Activated T-helper 2 cell treated with anti-CD3 and anti-CD28 coated beads, Interferon-gamma antibody, Interleukin-2, Interleukin-4, amounts not matched to agents 10 μg/mL and 5 μg/mL and 100 μg/mL, durations not matched to agents 14 hours and 24 hours and 36 hours (primary cell): ENCODE data around the gene ABCC4. TPM values are rescaled to one million over a fixed set of nuclear protein-coding genes. Genes with fewer than 3 reads are reported as not detected.
"Not testable (repeated sequence)": the region's sequence is repeated elsewhere in the genome, so short reads cannot be mapped to it uniquely, and the experiment has no call there.

Source experiments
- DNase-seq: peaks from one replicate; pipeline ENCODE4 v3.0.0; 2021; ENCODE audit warnings: low spot score
- H3K27ac Mint-ChIP-seq: one replicate; pipeline ENCODE4 v1.8.0; 2021; ENCODE audit warnings: mixed read lengths
- H3K27me3 Mint-ChIP-seq: one replicate; pipeline ENCODE4 v1.8.0; 2021; ENCODE audit warnings: low read depth, mixed read lengths
- H3K36me3 Mint-ChIP-seq: one replicate; pipeline ENCODE4 v1.8.0; 2021; ENCODE audit warnings: low read depth, mixed read lengths
- H3K4me1 Mint-ChIP-seq: one replicate; pipeline ENCODE4 v1.8.0; 2021; ENCODE audit warnings: low read depth, mixed read lengths
- H3K4me3 Mint-ChIP-seq: one replicate; pipeline ENCODE4 v1.8.0; 2021; ENCODE audit warnings: low read depth, mild to moderate bottlenecking, moderate library complexity, mixed read lengths
- H3K9me3 Mint-ChIP-seq: one replicate; pipeline ENCODE4 v1.8.0; 2021; ENCODE audit warnings: mixed read lengths
- intact Hi-C: fragments of 100-400 bp; cut with micrococcal nuclease; formaldehyde crosslinking; loops from one replicate; pipeline ENCODE4 v1.15.1; 2023
- total RNA-seq: library from RNA; stranded (reverse); gene quantifications from 2 replicates; pipeline ENCODE4 v1.2.3, GENCODE V29; 2022

The ABCC4 gene
- total RNA-seq, 1 donor from 2014 or later = 19.6 TPM

DNA sequence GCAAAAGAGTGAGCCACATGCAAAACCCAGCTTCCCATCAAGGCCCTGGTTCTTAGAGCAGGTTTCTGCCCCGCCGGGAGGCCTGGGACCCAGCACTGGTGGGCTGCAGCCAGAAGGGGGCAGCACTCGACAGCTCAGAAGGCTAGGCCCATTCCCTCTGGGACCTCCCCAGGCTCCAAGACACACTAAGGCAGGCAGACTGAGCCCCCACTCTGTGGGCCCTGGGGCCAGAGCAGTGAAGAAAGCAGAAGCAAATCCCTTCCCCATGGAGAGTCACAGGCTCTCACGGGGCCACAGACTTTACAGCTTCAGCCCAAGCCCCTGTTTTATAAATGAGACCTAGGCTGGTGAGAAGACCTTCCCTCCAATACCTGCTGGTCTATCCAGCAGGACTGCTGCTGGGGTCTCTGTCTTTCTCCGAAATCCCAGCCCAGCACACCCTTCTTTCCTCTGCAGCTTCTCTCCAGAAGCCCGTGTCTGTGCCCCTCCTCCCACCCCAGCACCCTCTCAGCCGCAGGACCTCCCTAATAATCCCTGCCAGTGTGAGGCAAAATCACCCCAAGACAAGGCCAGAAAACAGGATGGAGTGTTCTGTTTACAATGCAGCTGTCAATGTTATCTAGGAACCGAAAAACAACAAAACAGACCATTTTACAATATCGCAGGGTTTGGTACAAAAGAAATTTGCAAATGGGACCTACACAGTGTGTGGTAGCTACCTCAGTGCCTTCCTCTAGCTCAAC is 109.3 kb downstream of the ABCC4 start:
- H3K4me3 Mint-ChIP-seq = no peak overlapping the region
- intact Hi-C loops = loop anchor here (2.0 kb wide), 1 partner anchor 109 kb away; the partner anchor contains the start of gene ABCC4

DNA sequence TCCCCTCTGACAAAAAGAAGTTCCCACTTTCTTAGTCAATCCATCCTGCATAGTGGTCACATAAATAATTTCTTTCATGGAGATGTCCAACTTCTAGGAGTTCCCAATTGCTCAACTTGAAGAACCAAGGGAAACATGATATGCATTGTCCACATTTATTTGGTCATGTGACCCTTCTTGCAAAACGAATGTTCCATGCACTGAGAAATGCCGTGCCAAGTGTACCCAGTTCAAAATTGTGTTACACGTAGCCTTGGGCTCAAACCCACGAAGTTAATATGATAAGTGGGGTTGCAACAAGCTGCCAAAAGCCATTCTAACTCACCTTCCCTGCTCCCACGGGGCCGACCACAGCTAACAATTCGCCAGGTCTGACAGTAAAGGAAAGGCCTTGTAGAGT is 113.1 kb downstream of the ABCC4 start:
- peaks cover 42% of the 10 kb centered on the region for H3K36me3 Mint-ChIP-seq
- intact Hi-C loops = loop anchor here (5.0 to 10.0 kb wide), 2 partner anchors 487 to 531 kb away; partner anchors contain the start of gene DNAJC3
- no peak overlapping the region for H3K27ac Mint-ChIP-seq
- no peaks in the 10 kb centered on the region for H3K27me3 Mint-ChIP-seq
- DNase-seq = no peak
- H3K4me3 Mint-ChIP-seq = no peak overlapping the region
- peaks cover 41% of the 10 kb centered on the region for H3K4me1 Mint-ChIP-seq
- H3K9me3 Mint-ChIP-seq = no peaks in the 10 kb centered on the region

More for the DNA sequence above, 109.3 kb downstream of the ABCC4 start:
- peaks cover 11% of the 10 kb centered on the region for H3K36me3 Mint-ChIP-seq
- DNase-seq = peak; percentile 34
- no peaks in the 10 kb centered on the region for H3K9me3 Mint-ChIP-seq
- peaks cover 7% of the 10 kb centered on the region for H3K4me1 Mint-ChIP-seq
- H3K27ac Mint-ChIP-seq = no peak overlapping the region
- no peaks in the 10 kb centered on the region for H3K27me3 Mint-ChIP-seq

GRCh38 chr13:95185851-95186250 is 115.4 kb downstream of the ABCC4 start:
- intact Hi-C loops = loop anchor here (2.0 to 10.0 kb wide), 5 partner anchors 135 to 529 kb away; partner anchors contain the start of gene DNAJC3

DNA sequence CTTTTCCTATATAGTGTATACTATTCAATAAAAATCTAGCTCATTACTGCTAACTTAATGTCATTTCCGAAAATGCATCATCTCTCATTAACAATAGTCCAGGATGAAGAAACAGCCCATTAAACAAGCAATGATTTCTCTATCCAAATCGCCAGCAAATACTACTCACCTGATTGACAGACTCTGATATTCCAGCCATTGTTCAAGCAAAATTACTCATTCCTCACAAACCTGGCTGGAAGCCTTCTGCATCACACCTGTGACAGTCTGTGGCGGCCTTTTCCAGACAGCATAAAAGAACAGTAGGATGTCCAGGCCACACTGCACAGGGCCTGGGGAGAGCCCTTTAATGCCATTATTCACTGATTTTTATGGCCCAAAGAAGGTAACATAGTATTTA is 115.9 kb downstream of the ABCC4 start:
- DNase-seq = no peak
- Mint-ChIP-seq H3K4me1 (peaks cover 58% of the 10 kb centered on the region), H3K27me3 (no peaks in the 10 kb centered on the region), H3K9me3 (peaks cover 11% of the 10 kb centered on the region), H3K27ac (peak overlapping the region; percentile 88), H3K4me3 (peak overlapping the region; percentile 35), H3K36me3 (peaks cover 55% of the 10 kb centered on the region)
- intact Hi-C loops = loop anchor here (2.0 to 10.0 kb wide), 5 partner anchors 135 to 528 kb away; partner anchors contain the start of gene DNAJC3

More at GRCh38 chr13:95185851-95186250, 115.4 kb downstream of the ABCC4 start:
- Mint-ChIP-seq H3K27ac (peak overlapping the region; percentile 88), H3K36me3 (peaks cover 50% of the 10 kb centered on the region), H3K9me3 (peaks cover 6% of the 10 kb centered on the region), H3K4me3 (peak overlapping the region; percentile 35), H3K4me1 (peaks cover 54% of the 10 kb centered on the region), H3K27me3 (no peaks in the 10 kb centered on the region)
- peak; percentile 47 for DNase-seq

DNA sequence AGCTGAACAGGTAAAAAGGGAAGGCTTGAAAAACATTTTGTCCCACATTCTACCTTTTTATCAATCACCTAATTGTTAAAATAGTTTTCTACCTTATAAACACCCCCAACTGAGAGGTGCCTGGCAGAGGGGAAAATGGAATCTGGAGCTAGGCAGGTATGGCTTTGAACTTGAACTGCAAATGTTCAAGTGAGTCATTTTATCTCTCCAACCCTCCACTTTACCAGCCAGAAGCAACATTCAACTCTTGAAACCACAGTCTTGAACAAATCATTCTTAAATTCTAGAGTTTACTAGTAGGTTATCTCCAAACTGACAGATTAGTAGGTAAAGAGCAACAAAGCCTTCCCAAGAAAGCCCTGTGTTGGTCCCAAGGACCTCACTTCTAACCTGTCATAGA is 116.9 kb downstream of the ABCC4 start:
- Mint-ChIP-seq H3K4me3 (peak overlapping the region; percentile 38), H3K9me3 (peaks cover 17% of the 10 kb centered on the region), H3K36me3 (peaks cover 64% of the 10 kb centered on the region), H3K27me3 (no peaks in the 10 kb centered on the region), H3K27ac (peak overlapping the region; percentile 88), H3K4me1 (peaks cover 55% of the 10 kb centered on the region)
- DNase-seq = no peak
- intact Hi-C loops = loop anchor here (2.0 to 10.0 kb wide), 4 partner anchors 134 to 518 kb away; partner anchors contain the start of gene DNAJC3

DNA sequence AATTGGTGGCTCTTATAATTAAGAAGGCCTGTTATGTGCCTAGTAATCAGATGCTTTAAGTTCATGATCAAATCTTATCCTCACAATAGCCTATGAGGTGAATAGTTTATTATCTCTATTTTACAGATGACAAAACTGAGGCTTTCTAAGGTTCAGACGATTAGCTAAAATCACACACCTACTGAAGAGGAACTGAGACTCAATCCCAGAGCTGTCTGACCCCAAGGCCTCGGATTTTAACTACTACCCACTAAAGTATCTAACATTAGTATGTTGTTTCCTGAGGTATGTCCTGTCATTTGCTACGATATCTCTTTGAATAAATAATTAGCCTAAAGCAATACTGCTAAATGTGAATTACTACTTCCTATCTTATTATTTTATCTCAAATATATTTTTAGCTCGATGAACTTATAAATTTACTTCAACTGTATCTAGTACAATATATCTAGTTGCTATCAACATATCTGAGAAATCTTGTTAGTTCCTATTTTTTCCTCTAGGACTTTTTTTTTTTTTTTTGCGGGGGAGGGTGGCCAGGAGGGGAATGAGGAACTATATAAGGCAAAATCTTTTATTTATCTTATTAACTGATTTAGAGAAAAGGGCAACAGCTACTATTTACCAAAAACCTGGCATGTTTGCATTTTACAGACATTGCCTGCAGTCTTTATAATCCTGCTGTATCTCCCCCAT is 118.5 kb downstream of the ABCC4 start:
- H3K9me3 Mint-ChIP-seq = peaks cover 29% of the 10 kb centered on the region
- H3K4me3 Mint-ChIP-seq = no peak overlapping the region
- no peak overlapping the region for H3K27ac Mint-ChIP-seq
- no peak for DNase-seq
- intact Hi-C loops = loop anchor here (10.0 kb wide), 1 partner anchor 492 kb away; the partner anchor contains the start of gene DNAJC3
- no peaks in the 10 kb centered on the region for H3K27me3 Mint-ChIP-seq
- peaks cover 74% of the 10 kb centered on the region for H3K36me3 Mint-ChIP-seq
- H3K4me1 Mint-ChIP-seq = peaks cover 58% of the 10 kb centered on the region

DNA sequence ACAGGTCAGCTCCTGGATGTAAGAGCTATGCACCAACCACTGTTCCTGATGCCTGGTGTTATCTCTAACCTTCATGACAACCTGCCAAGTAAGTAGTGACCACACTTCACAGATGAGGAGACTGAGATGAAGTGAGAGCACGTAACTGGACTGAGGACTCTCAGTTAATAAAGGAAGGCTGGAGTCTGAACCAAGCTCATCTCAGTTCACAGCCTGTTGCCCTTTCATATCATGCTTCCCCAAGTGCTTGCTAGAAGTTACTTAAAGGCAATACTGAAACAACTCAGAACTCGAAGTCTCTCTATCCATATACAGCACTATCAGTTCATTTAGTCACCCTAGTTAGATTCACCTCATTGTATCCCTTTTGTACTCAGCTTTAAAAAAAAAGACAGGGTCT is 119.7 kb downstream of the ABCC4 start:
- Mint-ChIP-seq H3K36me3 (peaks cover 78% of the 10 kb centered on the region), H3K4me3 (no peak overlapping the region), H3K4me1 (peaks cover 65% of the 10 kb centered on the region), H3K27me3 (no peaks in the 10 kb centered on the region), H3K9me3 (peaks cover 29% of the 10 kb centered on the region), H3K27ac (peak overlapping the region; percentile 63)
- no peak for DNase-seq
- intact Hi-C loops = loop anchor here (10.0 kb wide), 1 partner anchor 493 kb away; the partner anchor contains the start of gene DNAJC3

GRCh38 chr13:95180513-95181245 is 120.6 kb downstream of the ABCC4 start:
- intact Hi-C loops = loop anchor here (10.0 kb wide), 1 partner anchor 494 kb away; the partner anchor contains the start of gene DNAJC3
- H3K9me3 Mint-ChIP-seq = peaks cover 29% of the 10 kb centered on the region
- peaks cover 60% of the 10 kb centered on the region for H3K4me1 Mint-ChIP-seq
- peak overlapping the region; percentile 63 for H3K27ac Mint-ChIP-seq
- no peaks in the 10 kb centered on the region for H3K27me3 Mint-ChIP-seq
- no peak for DNase-seq
- no peak overlapping the region for H3K4me3 Mint-ChIP-seq
- peaks cover 75% of the 10 kb centered on the region for H3K36me3 Mint-ChIP-seq

- intact Hi-C loops = loop anchor here (2.0 kb wide), 2 partner anchors 22 to 126 kb away; no protein-coding TSS in a partner anchor
- H3K4me3 Mint-ChIP-seq = no peak overlapping the region
- H3K27me3 Mint-ChIP-seq = no peaks in the 10 kb centered on the region
- no peak for DNase-seq
- H3K27ac Mint-ChIP-seq = peak overlapping the region; percentile 88
- peaks cover 32% of the 10 kb centered on the region for H3K4me1 Mint-ChIP-seq
- H3K9me3 Mint-ChIP-seq = peaks cover 29% of the 10 kb centered on the region
- H3K36me3 Mint-ChIP-seq = peaks cover 79% of the 10 kb centered on the region
Measured at GRCh38 chr13:95176611-95177259, 124.5 kb downstream of the ABCC4 start.

GRCh38 chr13:95174517-95174916 is 126.7 kb downstream of the ABCC4 start:
- no peak for DNase-seq
- Mint-ChIP-seq H3K27ac (no peak overlapping the region), H3K4me3 (no peak overlapping the region), H3K27me3 (no peaks in the 10 kb centered on the region), H3K36me3 (peaks cover 74% of the 10 kb centered on the region), H3K4me1 (peaks cover 19% of the 10 kb centered on the region), H3K9me3 (peaks cover 13% of the 10 kb centered on the region)
- intact Hi-C loops = no loop called here

DNA sequence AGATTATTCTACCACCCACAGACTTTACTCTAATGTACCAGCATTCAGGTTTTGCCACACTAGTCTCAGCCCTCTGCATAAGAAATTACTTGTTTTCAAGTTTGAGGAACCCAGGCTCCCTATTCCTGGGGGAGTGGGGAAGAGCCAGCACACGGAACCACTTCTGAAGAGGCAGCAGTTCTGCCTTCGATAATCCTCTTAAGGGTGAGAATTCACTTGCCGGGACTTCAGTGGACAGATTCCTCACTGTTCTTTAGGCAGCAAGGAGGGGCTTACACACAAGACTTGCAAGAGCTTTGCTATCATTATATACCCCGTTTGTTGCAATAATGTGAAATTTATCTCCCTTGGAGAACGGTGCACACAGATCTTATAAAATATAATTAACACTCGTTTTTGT is 133.1 kb downstream of the ABCC4 start:
- Mint-ChIP-seq H3K27ac (no peak overlapping the region), H3K36me3 (peaks cover 31% of the 10 kb centered on the region), H3K4me1 (no peaks in the 10 kb centered on the region), H3K4me3 (no peak overlapping the region), H3K27me3 (no peaks in the 10 kb centered on the region), H3K9me3 (no peaks in the 10 kb centered on the region)
- no peak for DNase-seq
- intact Hi-C loops = no loop called here

DNA sequence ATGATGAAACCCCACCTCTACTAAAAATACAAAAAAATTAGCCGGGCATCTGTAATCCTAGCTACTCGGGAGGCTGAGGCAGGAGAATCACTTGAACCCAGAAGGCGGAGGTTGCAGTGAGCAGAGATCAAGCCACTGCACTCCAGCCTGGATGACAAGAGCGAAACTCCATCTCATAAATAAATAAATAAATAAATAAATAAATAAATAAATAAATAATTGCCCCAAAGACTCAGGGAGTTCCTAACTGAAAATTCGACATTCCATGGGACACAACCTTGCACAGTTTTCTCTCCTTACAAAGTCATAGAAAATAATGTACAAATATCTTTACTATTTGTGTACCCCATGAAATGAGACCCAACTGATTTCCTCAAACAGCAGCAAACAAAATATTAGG is 134.2 kb downstream of the ABCC4 start:
- H3K27me3 Mint-ChIP-seq, DNase-seq, H3K4me1 Mint-ChIP-seq, H3K27ac Mint-ChIP-seq, H3K4me3 Mint-ChIP-seq, intact Hi-C loops, H3K9me3 Mint-ChIP-seq: not testable (repeated sequence)
- H3K36me3 Mint-ChIP-seq = peaks cover 24% of the 10 kb centered on the region
